Measurements from ENCODE around the gene PRR19.
"Not testable (repeated sequence)": the region's sequence is repeated elsewhere in the genome, so short reads cannot be mapped to it uniquely, and the experiment has no call there.

Gene PRR19

DNA sequence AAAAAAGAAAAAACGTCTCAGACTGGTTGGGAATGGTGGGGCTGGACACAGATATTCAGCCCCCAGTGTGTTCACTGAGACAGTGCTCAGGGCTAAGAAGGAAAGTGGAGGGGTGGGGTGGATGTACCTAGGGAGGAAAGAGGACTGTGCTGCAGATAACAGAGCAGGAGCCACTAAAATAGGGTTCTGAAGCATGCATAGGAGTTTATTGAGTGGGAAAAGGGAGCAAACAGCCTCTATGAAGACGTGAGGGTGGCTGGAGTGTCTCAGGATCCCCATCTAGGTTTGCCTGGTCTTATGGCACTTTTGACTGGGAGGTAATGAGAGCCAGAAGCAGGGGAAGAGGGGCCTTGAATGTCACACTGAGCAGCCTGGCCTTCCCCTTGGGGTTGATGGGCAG, 26.9 kb downstream of the PRR19 start:
- no peak for DNase-seq

DNA sequence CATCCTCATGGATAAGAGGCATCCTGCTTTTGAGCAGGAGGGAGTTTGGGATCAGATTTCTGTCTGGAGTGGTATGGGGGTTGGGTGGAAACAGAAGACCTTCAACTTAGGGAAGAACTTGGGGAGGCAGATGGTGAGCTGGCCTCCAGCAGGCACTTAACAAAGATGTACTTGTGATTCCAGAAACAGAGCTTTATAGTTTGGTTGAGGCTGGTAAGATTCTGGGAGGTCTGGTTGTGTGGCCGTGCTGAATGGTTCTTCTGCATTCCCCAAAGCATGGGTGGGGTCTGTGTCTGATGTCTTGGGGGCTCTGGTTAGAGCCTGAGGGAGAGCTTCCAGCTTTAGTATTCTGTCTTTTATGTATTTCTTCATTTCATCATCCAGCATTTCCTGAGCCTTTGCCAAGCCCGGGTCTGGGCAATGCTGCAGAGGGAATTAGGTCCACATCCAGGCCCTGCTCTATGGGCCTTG, 28.3 kb downstream of the PRR19 start:
- DNase-seq: no peak

DNA sequence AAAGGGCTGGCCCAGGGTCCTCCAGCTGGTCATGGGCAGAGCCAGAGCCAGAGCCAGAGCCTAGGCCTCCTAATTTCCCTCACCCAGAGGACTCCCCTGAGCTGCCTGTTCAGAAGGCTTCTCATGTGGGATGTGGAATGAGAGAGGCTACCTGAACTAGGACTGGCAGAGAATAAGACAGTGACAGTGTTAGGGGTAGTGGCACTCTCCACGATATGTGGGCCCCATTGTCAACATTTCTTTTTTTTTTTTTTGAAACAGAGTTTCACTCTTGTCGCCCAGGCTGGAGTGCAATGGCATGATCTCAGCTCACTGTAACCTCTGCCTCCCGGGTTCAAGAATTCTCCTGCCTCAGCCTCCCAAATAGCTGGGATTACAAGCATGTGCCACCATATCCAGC, 29.4 kb downstream of the PRR19 start:
- not testable (repeated sequence) for DNase-seq

DNA sequence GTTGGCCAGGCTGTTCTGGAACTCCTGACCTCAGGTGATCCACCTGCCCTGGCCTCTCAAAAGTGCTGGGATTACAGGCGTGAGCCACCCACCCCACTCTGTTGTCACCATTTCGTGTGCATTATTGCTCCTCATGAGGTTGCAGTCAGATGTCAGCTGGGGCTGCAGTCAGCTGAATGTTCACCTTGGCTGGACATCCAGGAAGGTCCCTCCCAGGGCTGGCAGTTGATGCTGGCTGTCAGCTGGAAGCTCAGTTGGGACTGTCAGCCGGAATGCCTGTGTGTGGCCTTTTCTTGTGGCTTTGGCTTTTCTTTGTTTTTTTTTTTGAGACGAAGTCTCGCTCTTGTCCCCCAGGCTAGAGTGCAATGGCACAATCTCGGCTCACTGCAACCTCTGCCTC, 30.1 kb downstream of the PRR19 start:
- no peak for DNase-seq

DNA sequence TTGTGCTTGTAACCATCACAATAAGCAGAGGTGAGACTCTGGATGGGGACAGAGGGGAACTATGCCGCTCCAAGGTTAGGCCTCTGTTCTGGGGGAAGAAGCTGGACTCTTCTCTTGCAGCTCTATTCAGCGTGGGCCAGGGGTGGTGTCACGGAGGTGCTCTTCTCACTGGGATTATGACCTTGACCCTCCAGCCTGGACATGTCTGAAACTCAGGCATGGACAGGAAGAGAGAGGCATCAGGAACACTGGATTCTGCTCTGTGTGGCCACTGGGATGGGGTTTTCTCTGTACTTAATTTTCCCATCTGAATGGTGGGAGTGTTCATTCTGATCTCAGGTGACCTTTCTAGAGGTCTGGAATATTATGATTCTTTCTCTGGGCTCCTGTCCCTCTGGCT, 31.1 kb downstream of the PRR19 start:
- DNase-seq: no peak

DNA sequence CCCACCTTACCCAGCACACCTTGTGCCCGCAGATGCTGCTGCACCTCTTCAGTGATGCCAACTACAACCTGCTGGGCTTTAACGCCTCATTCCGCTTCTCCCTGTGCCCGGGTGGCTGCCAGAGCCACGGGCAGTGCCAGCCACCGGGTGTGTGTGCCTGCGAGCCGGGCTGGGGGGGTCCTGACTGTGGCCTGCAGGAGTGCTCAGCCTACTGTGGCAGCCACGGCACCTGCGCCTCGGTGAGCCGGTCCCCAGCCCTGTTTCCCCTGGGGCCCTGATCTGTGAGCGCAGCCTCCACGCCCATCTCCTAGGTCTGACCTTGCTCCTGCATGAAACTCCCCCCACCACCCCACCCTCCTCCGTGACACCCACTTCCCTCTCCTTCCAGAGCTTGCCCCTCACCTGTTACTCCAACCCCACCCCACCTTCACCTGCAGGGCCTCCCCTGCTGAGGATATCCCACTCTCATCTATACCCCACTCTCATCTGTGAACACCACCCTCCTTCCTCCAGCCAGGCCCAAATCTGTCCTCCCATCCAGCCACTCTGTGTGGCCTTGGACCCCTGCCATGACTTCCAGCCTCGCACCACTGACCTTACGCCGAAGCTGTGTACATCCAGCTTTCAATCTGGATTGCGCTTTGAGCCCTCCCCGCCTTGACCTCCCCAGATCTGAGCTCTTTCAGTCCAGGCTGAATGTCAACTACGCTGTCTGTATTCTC, 32.2 kb downstream of the PRR19 start:
- DNase-seq: no peak

DNA sequence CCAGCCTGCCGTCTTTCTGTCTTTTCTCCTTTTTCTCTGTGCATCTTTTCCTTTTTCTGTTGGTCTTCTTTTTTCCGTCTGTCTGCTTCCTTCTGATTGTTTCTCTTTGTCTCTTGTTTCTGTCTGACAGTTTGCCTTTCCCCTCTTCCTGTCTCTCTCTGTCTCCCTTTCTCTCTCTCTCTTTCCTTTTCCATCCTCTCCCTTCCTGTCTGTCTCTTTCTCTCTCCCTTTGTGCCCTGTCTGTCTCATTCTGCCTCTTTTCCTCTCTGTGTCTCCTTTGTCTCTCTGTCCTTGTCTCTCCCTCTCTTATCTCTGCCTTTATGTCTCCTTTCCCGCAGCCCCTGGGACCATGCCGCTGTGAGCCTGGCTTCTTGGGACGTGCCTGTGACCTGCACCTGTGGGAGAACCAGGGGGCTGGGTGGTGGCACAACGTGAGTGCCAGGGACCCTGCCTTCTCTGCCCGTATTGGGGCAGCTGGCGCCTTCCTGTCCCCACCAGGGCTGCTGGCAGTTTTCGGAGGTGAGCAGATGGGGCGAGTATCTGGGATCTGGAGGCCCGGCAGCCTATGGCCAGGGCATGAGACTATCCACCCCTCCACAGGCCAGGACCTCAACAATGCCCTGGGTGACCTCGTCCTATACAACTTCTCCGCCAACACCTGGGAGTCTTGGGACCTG, 32.9 kb downstream of the PRR19 start:
- no peak for DNase-seq

DNA sequence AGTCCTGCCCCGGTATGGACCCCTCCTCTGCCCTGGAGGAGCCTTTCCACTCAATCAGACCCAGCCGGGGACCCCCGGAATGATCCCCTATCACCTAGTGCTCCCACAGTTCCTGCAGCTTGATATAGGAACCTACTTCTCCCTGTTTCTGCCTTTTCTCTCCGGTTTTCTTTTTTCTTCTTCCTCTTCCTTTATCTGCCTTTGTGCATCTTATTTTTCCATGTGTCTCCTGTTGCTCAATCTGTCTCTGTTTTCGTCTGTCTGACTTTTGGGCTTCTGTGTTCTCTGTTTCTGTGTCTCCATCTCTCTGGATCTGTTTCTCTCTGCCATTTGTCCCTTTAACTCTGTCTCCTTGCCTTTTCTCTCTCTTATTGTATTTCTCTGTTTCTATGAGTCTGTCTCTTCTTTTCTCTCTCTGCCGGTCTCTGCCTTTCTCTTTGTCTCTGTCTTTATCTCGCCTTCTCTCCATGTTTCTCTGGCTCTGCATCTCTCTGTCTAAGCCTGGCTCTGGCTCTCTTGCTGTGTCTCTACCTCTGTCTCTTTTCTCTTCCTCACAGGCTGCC, 33.5 kb downstream of the PRR19 start:
- no peak for DNase-seq

DNA sequence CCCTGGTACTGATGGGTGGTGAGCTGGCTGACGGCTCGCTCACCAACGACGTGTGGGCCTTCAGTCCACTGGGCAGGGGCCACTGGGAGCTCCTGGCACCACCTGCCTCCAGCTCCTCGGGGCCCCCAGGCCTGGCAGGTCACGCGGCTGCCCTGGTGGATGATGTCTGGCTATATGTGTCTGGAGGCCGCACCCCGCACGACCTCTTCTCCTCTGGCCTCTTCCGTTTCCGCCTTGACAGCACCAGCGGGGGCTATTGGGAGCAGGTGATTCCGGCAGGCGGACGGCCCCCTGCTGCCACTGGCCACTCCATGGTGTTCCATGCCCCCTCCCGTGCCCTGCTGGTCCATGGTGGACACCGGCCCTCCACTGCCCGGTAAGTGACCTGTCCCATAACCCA, 34.0 kb downstream of the PRR19 start:
- no peak for DNase-seq

DNA sequence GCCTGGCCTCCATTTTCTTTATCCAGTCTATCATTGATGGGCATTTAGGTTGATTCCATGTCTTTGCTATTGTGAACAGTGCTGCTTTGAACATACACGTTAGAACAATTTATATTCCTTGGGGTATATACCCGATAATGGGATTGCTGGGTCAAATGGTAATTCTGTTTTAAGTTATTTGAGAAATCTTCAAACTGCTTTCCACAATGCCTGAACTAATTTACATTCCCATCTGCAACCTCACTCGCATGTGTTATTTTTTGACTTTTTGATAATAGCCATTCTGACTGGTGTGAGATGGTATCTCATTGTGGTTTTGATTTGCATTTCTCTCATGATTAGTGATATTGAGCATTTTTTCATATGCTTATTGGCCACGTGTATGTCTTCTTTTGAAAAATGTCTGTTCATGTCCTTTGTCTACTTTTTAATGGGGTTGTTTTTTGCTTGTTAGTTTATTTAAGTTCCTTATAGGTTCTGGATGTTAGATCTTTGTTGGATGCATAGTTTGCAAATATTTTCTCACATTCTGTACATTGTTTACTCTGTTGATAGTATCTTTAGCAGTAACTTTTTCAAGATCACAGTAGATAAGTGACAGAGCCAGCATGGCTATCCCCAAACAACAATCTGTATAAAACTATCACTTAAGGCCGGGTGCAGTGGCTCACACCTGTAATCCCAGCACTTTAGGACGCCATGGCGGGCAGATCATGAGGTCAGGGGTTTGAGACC, 37.4 kb downstream of the PRR19 start:
- not testable (repeated sequence) for DNase-seq

DNA sequence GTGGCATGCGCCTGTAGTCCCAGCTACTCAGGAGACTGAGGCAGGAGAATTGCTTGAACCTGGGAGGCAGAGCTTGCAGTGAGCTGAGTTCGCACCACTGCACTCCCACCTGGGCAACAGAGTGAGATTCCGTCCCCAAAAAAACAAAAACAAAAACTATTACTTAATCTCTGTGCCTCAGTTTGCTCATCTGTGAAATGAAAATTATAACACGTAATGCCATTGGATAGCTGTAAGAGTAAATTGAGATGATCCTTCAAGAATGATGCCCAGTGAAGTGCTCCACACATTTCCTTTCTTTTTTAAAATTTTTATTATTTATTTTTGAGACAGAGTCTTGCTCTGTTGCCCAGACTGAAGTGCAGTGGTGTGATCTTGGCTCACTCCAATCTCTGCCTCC, 38.0 kb downstream of the PRR19 start:
- not testable (repeated sequence) for DNase-seq

DNA sequence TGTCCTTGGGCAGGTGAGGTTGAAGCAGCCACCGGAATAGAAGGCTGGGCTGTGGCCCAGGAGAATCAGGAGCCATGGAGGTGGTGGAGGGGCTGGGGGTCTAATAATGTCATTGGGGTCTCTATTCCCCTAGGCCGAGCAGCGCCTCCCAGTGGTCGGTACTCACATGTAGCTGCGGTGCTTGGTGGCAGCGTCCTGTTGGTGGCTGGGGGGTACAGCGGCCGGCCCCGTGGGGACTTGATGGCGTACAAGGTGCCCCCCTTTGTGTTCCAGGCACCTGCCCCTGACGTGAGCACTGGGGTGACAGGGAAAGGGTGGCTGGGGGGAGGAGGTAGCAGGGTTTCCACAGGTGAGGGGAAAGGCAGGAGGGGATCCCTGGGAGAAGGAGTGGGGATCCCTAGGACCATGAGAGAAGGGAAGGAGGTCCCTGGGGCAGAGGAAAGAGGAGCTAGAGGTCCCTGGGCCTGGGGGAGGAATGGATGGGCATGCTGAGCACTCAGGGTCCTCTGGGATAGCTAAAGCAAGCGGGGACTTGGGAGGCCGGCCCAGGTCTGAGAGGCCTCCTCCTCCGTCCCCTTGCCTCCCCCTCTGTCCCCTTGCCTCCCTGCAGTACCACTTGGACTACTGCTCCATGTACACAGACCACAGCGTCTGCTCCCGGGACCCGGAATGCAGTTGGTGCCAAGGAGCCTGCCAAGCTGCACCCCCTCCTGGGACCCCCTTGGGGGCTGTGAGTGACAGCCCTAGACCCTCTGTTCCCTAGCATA, 41.6 kb downstream of the PRR19 start:
- DNase-seq: no peak

DNA sequence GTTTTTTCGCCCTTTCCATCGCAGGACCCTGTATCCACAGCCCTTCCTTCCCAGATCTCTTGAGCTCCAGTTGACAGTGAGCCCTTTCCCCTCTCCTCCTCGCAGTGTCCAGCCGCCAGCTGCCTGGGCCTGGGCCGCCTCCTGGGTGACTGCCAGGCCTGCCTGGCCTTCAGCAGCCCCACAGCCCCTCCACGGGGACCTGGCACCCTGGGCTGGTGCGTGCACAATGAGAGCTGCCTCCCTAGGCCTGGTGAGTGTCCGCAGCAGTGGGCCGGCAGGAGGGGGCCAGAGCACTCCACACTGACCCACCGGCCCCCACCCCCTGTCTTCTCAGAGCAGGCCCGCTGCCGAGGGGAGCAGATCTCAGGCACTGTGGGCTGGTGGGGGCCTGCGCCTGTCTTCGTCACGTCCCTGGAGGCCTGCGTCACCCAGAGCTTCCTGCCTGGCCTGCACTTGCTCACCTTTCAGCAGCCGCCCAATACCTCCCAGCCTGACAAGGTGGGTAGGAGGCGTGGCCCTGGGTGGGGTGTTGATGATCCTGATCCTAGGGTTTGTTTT, 42.5 kb downstream of the PRR19 start:
- DNase-seq: no peak

DNA sequence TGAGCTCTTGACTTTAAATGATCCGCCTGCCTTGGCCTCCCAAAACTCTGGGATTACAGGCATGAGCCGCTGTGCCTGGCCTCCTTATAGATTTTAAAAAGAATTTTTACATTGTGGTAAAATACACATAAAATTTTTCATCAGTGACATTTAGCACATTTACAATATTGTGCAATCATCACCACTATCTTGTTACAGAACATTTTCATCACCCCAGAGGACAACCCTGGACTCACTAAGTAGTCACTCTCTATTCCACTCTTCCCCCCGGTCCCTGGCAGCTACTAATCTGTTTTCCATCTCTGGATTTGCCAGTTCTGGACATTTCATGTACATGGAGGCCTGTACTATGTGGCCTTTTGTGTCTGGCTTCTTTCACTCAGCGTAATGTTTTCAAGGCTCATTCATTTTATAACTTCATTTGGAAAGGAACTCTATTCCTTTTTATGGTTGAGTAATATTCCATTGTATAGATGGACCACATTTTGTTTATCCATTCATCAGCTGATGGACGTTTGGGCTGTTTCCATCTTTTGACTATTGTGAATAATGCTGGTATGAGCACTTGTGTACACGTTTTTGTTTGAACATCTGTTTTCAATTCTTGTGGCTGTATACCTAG, 43.4 kb downstream of the PRR19 start:
- DNase-seq: no peak

DNA sequence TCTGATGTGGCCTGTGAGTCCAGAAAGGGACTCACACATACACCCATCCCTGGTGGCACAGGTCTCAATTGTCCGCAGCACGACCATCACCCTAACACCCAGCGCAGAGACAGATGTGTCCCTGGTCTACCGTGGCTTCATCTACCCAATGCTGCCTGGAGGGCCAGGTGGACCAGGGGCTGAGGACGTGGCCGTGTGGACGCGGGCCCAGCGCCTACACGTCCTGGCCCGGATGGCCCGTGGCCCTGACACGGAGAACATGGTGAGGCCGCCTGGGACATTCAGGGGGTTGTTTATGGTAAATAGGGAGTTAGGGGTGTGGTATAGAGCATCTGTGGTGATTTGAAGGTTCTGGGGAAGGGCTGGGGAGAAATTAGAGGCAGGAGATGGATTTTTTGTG, 46.3 kb downstream of the PRR19 start:
- DNase-seq: no peak

DNA sequence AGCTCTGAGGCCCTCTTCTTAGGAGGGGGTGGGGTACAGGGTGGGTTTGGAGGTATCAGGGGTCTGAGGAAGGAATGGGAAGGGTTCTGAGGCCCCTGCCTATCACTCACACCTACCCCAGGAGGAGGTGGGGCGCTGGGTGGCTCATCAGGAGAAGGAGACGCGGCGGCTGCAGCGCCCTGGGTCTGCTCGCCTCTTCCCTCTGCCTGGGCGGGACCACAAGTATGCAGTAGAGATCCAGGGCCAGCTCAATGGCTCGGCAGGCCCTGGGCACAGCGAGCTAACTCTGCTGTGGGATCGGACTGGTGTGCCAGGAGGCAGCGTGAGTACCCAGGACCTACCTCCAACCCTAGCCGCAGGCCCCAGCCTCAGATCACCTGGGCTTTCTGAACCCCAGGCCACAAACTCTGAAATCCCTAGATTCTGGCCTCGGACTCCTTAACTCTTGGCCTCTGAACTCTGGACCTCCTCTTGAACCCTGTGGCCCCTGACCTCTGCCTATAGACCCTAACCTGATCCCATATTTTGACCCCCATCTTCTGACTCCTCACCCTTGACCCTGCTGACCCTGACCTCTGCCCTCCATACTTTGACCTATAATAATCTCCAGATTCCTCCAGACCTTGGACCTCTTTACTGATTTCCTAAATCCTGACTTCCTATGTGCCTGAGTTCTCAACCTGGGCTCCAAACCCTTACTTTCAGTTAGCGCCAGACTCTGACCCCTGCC, 47.6 kb downstream of the PRR19 start:
- DNase-seq: no peak

DNA sequence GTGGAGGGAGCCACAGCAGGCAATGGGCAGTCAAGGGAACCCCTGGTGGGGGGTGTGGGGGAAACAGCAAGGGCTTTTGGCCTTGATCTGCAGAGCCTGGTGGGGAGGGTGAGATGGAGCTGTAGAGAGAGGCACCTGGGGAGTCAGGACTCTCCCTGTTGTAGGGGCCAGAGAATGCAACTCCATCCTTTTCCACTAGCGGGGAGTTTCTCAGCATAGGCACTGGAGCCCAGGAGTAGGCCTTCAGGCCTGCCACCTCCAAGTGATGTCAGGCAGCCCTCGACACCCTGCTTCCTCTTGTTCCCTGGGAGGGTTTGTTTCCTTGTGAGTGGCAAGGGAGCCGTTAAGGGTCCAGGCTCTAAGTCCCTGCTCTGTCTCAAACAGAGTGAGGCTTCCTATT, 48.5 kb downstream of the PRR19 start:
- no peak for DNase-seq

DNA sequence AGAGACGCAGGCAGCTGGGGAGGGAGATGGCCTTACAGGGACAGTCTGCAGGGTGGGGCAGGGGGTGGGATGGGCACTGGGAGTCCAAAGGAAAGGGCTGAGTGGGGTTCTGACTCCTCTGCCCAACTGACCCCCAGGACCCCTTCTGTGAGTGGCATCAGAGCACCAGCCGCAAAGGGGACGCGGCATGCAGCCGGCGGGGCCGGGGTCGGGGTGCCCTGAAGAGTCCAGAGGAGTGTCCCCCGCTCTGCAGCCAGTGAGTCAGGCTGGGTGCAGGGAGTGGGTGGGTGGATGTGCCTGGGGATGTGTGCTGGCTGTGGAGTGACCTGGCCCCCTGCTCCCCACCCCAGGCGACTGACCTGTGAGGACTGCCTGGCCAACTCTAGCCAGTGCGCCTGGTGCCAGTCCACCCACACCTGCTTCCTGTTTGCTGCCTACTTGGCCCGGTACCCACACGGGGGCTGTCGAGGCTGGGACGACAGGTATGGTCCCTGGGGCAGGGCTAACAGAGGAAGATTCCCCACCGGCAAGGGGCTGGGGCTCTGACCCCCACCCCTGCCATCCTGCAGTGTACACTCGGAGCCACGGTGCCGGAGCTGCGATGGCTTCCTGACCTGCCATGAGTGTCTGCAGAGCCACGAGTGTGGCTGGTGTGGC, 49.3 kb downstream of the PRR19 start:
- no peak for DNase-seq

DNA sequence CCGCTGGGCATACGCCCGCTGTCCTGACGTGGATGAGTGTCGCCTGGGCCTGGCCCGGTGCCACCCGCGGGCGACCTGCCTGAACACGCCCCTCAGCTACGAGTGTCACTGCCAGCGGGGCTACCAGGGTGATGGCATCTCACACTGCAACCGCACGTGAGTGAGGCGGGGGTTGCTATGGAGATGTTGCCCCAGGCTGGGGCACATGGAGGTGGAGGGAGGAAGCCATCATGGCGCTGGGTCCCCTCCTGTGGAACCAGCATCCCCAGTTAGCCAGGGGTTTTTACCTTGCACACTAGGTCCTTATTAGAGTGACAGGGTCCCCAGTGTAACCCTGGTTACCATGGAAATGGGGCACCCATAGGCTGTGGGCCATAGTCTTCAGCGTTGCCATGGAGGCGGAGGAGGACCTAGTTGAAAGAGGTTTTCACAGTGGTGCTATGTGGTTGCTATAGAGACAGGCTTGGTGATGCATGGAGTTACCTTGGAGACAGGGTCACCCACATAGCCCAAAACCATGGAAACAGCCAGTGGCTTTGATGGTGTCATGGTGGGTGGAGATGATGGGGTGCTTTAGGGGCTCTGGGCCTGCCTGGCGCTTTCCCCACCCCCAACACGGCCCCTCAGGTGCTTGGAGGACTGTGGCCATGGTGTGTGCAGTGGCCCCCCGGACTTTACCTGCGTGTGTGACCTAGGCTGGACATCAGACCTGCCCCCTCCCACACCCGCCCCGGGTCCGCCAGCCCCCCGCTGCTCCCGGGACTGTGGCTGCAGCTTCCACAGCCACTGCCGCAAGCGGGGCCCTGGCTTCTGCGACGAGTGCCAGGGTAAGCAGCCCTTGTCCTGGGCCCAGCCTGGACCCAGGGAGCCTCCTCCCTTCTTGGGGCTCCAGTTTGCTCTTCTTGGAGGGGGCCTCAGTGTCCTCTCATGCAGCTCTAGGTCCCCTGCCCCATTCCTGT, 50.6 kb downstream of the PRR19 start:
- DNase-seq: peak; percentile 27
